Body of pancreas (tissue), 4 donors: ENCODE results near the gene TOPAZ1.

ENCODE experiments used
- CTCF ChIP-seq, 7 experiments: fragments of 450-650 bp in 4 of 7; fragments of 200-600 bp in 3 of 7; sonication (generic) in 3 of 7; IDR thresholded peaks; one replicate each; pipeline ENCODE4 v1.5.1; 2016 to 2019; ENCODE audit warnings: antibody characterized with exemption in 7 of 7
- POLR2A ChIP-seq, 3 donors: fragments of 450-650 bp; IDR thresholded peaks; one replicate each; pipeline ENCODE4 v1.6.1; 2016; ENCODE audit warnings: antibody characterized with exemption in 3 of 3, mild to moderate bottlenecking in 2 of 3

- no peak for TF ChIP-seq CTCF (IDR thresholded peaks at IDR 0.05)
- no peak for TF ChIP-seq POLR2A (IDR thresholded peaks at IDR 0.05)
Observed at GRCh38 chr3:44329946-44330345, 88.3 kb downstream of the TOPAZ1 start.
